WTC11 (cell line): ENCODE data around the gene NMT2.

Experiments used
- CTCF ChIP-seq: fragments of 200-600 bp; IDR thresholded peaks from 2 replicates; pipeline ENCODE4 v1.8.0; 2022; ENCODE audit warnings: antibody characterized with exemption
- TCF7 ChIP-seq: sonication (generic); formaldehyde crosslinking; IDR thresholded peaks from 2 replicates; pipeline ENCODE4 v1.8.0; 2022; ENCODE audit warnings: mild to moderate bottlenecking, low read depth, missing genetic modification reagents, moderate library complexity

- TF ChIP-seq CTCF (no peak), TCF7 (no peak)
Measured at GRCh38 chr10:15067154-15067553, 101.3 kb downstream of the NMT2 start.
